Esophagus muscularis mucosa (tissue), 4 donors: ENCODE data around the gene AP3B2.

ENCODE experiments used
- EP300 ChIP-seq: sonication (generic); formaldehyde crosslinking; IDR thresholded peaks from one replicate; pipeline ENCODE4 v1.6.1; 2017; ENCODE audit warnings: antibody characterized with exemption
- POLR2A ChIP-seq: fragments of 450-650 bp; IDR thresholded peaks from one replicate; pipeline ENCODE4 v1.6.1; 2017; ENCODE audit warnings: antibody characterized with exemption, moderate library complexity, mild to moderate bottlenecking, low read depth
- POLR2AphosphoS5 ChIP-seq, 2 donors: sonication (generic); formaldehyde crosslinking; IDR thresholded peaks; one replicate each; pipeline ENCODE4 v1.6.1; 2017; ENCODE audit warnings: antibody characterized with exemption in 2 of 2
- TF ChIP-seq, protein P1 (sequence below), 3 experiments: fragments of 200-600 bp in 2 of 3; fragments of 450-650 bp in 1 of 3; sonication (generic) in 2 of 3; IDR thresholded peaks; one replicate each; pipeline ENCODE4 v1.5.1; 2017 to 2019; ENCODE audit warnings: antibody characterized with exemption in 3 of 3, mild to moderate bottlenecking in 2 of 3, moderate library complexity in 1 of 3

DNA sequence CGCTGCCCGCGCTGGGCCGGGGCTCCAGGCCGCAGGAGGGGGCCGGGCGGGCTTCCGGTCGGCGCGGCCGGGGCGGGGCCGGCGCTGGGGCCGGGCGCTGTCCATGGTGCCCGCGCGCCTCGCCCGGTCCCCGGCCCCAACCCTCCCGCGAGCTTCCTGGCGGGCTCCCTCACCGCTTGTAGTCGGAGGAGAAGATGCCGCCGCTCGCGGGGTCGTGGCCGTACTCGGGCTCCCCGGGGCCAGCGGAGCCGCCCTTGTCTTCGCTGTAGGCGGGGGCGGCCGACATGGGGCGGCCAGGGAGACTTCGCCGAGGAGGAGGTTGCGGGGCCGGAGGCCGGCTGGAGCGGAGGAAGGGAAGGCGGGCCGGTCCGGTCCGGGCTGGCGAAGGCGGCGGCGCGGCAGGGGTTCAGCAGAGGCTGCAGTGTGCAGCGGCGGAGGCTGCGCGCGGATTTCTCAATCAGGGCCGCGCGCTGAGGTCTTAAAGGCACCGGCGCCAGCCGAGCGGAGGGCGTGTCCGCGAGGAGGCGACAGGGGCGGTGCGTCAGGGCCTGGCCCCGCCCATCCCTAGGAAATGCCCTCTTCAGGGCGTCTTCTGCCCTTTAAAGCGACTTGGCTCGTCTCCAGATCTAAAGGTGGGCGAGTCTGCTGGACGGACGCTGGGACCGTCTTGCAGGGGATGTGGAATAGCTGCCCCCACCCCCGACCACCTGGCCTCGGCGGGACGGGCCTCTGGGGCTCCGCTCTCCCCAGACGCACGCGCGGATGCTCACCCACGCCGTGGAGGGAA lies at the start of gene AP3B2:
- TF ChIP-seq, protein P1, sequence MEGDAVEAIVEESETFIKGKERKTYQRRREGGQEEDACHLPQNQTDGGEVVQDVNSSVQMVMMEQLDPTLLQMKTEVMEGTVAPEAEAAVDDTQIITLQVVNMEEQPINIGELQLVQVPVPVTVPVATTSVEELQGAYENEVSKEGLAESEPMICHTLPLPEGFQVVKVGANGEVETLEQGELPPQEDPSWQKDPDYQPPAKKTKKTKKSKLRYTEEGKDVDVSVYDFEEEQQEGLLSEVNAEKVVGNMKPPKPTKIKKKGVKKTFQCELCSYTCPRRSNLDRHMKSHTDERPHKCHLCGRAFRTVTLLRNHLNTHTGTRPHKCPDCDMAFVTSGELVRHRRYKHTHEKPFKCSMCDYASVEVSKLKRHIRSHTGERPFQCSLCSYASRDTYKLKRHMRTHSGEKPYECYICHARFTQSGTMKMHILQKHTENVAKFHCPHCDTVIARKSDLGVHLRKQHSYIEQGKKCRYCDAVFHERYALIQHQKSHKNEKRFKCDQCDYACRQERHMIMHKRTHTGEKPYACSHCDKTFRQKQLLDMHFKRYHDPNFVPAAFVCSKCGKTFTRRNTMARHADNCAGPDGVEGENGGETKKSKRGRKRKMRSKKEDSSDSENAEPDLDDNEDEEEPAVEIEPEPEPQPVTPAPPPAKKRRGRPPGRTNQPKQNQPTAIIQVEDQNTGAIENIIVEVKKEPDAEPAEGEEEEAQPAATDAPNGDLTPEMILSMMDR (IDR thresholded peaks at IDR 0.05) = no peak
- no peak for TF ChIP-seq EP300
- peak in 1 of 2 donors; percentile 60 for TF ChIP-seq POLR2AphosphoS5 (IDR thresholded peaks at IDR 0.05)
- no peak for TF ChIP-seq POLR2A
